ENCODE measurements around the gene RPL35.

Gene RPL35

GRCh38 chr9:124828489-124829333 lies 33.0 kb downstream of the RPL35 start:
- Histone ChIP-seq H3K4me3 (ENCODE audit: low read length) (no peak overlapping the region), H3K27ac (ENCODE audit: low read length) (no peak overlapping the region), H3K9ac (ENCODE audit: low read length) (no peak overlapping the region), H3K4me1 (ENCODE audit: control insufficient read depth, low read depth, low read length) (peaks cover 6% of the 10 kb centered on the region), H3K27me3 (ENCODE audit: control insufficient read depth, insufficient read depth, low read length) (no peaks in the 10 kb centered on the region), H3K36me3 (ENCODE audit: control insufficient read depth, low read depth, low read length) (no peaks in the 10 kb centered on the region), H3K9me3 (ENCODE audit: control insufficient read depth, low read depth, low read length) (no peaks in the 10 kb centered on the region)

- H3K27me3 ChIP-seq (ENCODE audit: control insufficient read depth, insufficient read depth, low read length) = no peaks in the 10 kb centered on the region
- no peak overlapping the region for H3K4me3 ChIP-seq (ENCODE audit: low read length)
- no peaks in the 10 kb centered on the region for H3K4me1 ChIP-seq (ENCODE audit: control insufficient read depth, low read depth, low read length)
- H3K27ac ChIP-seq (ENCODE audit: low read length) = no peak overlapping the region
- no peaks in the 10 kb centered on the region for H3K9me3 ChIP-seq (ENCODE audit: control insufficient read depth, low read depth, low read length)
- no peak overlapping the region for H3K9ac ChIP-seq (ENCODE audit: low read length)
- H3K36me3 ChIP-seq (ENCODE audit: control insufficient read depth, low read depth, low read length) = no peaks in the 10 kb centered on the region
Observed at GRCh38 chr9:124820698-124821623, 40.8 kb downstream of the RPL35 start.

GRCh38 chr9:124818431-124819281 lies 43.1 kb downstream of the RPL35 start:
- Histone ChIP-seq H3K36me3 (ENCODE audit: control insufficient read depth, low read depth, low read length) (no peaks in the 10 kb centered on the region), H3K27ac (ENCODE audit: low read length) (no peak overlapping the region), H3K27me3 (ENCODE audit: control insufficient read depth, insufficient read depth, low read length) (no peaks in the 10 kb centered on the region), H3K4me1 (ENCODE audit: control insufficient read depth, low read depth, low read length) (no peaks in the 10 kb centered on the region), H3K9ac (ENCODE audit: low read length) (no peak overlapping the region), H3K9me3 (ENCODE audit: control insufficient read depth, low read depth, low read length) (no peaks in the 10 kb centered on the region), H3K4me3 (ENCODE audit: low read length) (no peak overlapping the region)

- H3K9ac ChIP-seq (ENCODE audit: low read length) = no peak overlapping the region
- H3K4me3 ChIP-seq (ENCODE audit: low read length) = no peak overlapping the region
- no peak overlapping the region for H3K27ac ChIP-seq (ENCODE audit: low read length)
- peaks cover 20% of the 10 kb centered on the region for H3K4me1 ChIP-seq (ENCODE audit: control insufficient read depth, low read depth, low read length)
- no peaks in the 10 kb centered on the region for H3K36me3 ChIP-seq (ENCODE audit: control insufficient read depth, low read depth, low read length)
- H3K9me3 ChIP-seq (ENCODE audit: control insufficient read depth, low read depth, low read length) = no peaks in the 10 kb centered on the region
- H3K27me3 ChIP-seq (ENCODE audit: control insufficient read depth, insufficient read depth, low read length) = no peaks in the 10 kb centered on the region
Observed at GRCh38 chr9:124815601-124816000, 46.2 kb downstream of the RPL35 start.

GRCh38 chr9:124814164-124814535 lies 47.6 kb downstream of the RPL35 start:
- H3K27ac ChIP-seq (ENCODE audit: low read length) = no peak overlapping the region
- no peak overlapping the region for H3K4me3 ChIP-seq (ENCODE audit: low read length)
- H3K9ac ChIP-seq (ENCODE audit: low read length) = no peak overlapping the region
- H3K36me3 ChIP-seq (ENCODE audit: control insufficient read depth, low read depth, low read length) = no peaks in the 10 kb centered on the region
- no peaks in the 10 kb centered on the region for H3K27me3 ChIP-seq (ENCODE audit: control insufficient read depth, insufficient read depth, low read length)
- H3K4me1 ChIP-seq (ENCODE audit: control insufficient read depth, low read depth, low read length) = peaks cover 24% of the 10 kb centered on the region
- no peaks in the 10 kb centered on the region for H3K9me3 ChIP-seq (ENCODE audit: control insufficient read depth, low read depth, low read length)

GRCh38 chr9:124813501-124814163 lies 48.1 kb downstream of the RPL35 start:
- Histone ChIP-seq H3K4me1 (ENCODE audit: control insufficient read depth, low read depth, low read length) (peaks cover 24% of the 10 kb centered on the region), H3K9ac (ENCODE audit: low read length) (no peak overlapping the region), H3K4me3 (ENCODE audit: low read length) (no peak overlapping the region), H3K27ac (ENCODE audit: low read length) (no peak overlapping the region), H3K27me3 (ENCODE audit: control insufficient read depth, insufficient read depth, low read length) (no peaks in the 10 kb centered on the region), H3K9me3 (ENCODE audit: control insufficient read depth, low read depth, low read length) (no peaks in the 10 kb centered on the region), H3K36me3 (ENCODE audit: control insufficient read depth, low read depth, low read length) (no peaks in the 10 kb centered on the region)

GRCh38 chr9:124813041-124813440 lies 48.7 kb downstream of the RPL35 start:
- H3K9me3 ChIP-seq (ENCODE audit: control insufficient read depth, low read depth, low read length) = no peaks in the 10 kb centered on the region
- H3K4me1 ChIP-seq (ENCODE audit: control insufficient read depth, low read depth, low read length) = peaks cover 24% of the 10 kb centered on the region
- H3K9ac ChIP-seq (ENCODE audit: low read length) = no peak overlapping the region
- H3K4me3 ChIP-seq (ENCODE audit: low read length) = no peak overlapping the region
- H3K36me3 ChIP-seq (ENCODE audit: control insufficient read depth, low read depth, low read length) = no peaks in the 10 kb centered on the region
- H3K27me3 ChIP-seq (ENCODE audit: control insufficient read depth, insufficient read depth, low read length) = no peaks in the 10 kb centered on the region
- no peak overlapping the region for H3K27ac ChIP-seq (ENCODE audit: low read length)

- Histone ChIP-seq H3K4me3 (ENCODE audit: low read length) (no peak overlapping the region), H3K9me3 (ENCODE audit: control insufficient read depth, low read depth, low read length) (no peaks in the 10 kb centered on the region), H3K36me3 (ENCODE audit: control insufficient read depth, low read depth, low read length) (no peaks in the 10 kb centered on the region), H3K9ac (ENCODE audit: low read length) (no peak overlapping the region), H3K27me3 (ENCODE audit: control insufficient read depth, insufficient read depth, low read length) (no peaks in the 10 kb centered on the region), H3K4me1 (ENCODE audit: control insufficient read depth, low read depth, low read length) (peaks cover 24% of the 10 kb centered on the region), H3K27ac (ENCODE audit: low read length) (no peak overlapping the region)
Observed at GRCh38 chr9:124812441-124812876, 49.3 kb downstream of the RPL35 start.

GRCh38 chr9:124810663-124811355 lies 50.9 kb downstream of the RPL35 start:
- H3K9ac ChIP-seq (ENCODE audit: low read length) = peak overlapping the region; percentile 62
- peaks cover 24% of the 10 kb centered on the region for H3K4me1 ChIP-seq (ENCODE audit: control insufficient read depth, low read depth, low read length)
- no peaks in the 10 kb centered on the region for H3K27me3 ChIP-seq (ENCODE audit: control insufficient read depth, insufficient read depth, low read length)
- H3K36me3 ChIP-seq (ENCODE audit: control insufficient read depth, low read depth, low read length) = no peaks in the 10 kb centered on the region
- no peaks in the 10 kb centered on the region for H3K9me3 ChIP-seq (ENCODE audit: control insufficient read depth, low read depth, low read length)
- H3K27ac ChIP-seq (ENCODE audit: low read length) = peak overlapping the region; percentile 81
- H3K4me3 ChIP-seq (ENCODE audit: low read length) = no peak overlapping the region

- Histone ChIP-seq H3K9me3 (ENCODE audit: control insufficient read depth, low read depth, low read length) (no peaks in the 10 kb centered on the region), H3K4me1 (ENCODE audit: control insufficient read depth, low read depth, low read length) (peaks cover 24% of the 10 kb centered on the region), H3K27ac (ENCODE audit: low read length) (no peak overlapping the region), H3K27me3 (ENCODE audit: control insufficient read depth, insufficient read depth, low read length) (no peaks in the 10 kb centered on the region), H3K9ac (ENCODE audit: low read length) (no peak overlapping the region), H3K36me3 (ENCODE audit: control insufficient read depth, low read depth, low read length) (no peaks in the 10 kb centered on the region), H3K4me3 (ENCODE audit: low read length) (no peak overlapping the region)
Observed at GRCh38 chr9:124809741-124810500, 51.8 kb downstream of the RPL35 start.

Measured in iPS-18a (cell line).